Measurements from ENCODE around the gene KCNQ1.

GRCh38 chr11:2513441-2513840, 68.6 kb downstream of the KCNQ1 start:
- TF ChIP-seq CTCF (IDR thresholded peaks at IDR 0.05) (no peak), POLR2AphosphoS5 (IDR thresholded peaks at IDR 0.05) (no peak)

Measured in gastroesophageal sphincter (tissue), 3 donors.